Measurements from ENCODE around the gene RAPH1.

The RAPH1 gene

GRCh38 chr2:203360833-203361430, 174.2 kb downstream of the RAPH1 start:
- TF ChIP-seq ZFX (IDR thresholded peaks at IDR 0.05) (no peak), CTCF (conservative IDR thresholded peaks at IDR 0.05) (no peak)
- H3K27ac ChIP-seq, result no peak overlapping the region

GRCh38 chr2:203359450-203359849, 175.7 kb downstream of the RAPH1 start:
- TF ChIP-seq CTCF (conservative IDR thresholded peaks at IDR 0.05) (no peak), ZFX (IDR thresholded peaks at IDR 0.05) (no peak)
- H3K27ac ChIP-seq, result no peak overlapping the region

GRCh38 chr2:203354966-203355365, 180.1 kb downstream of the RAPH1 start:
- no peak overlapping the region for H3K27ac ChIP-seq
- TF ChIP-seq ZFX (IDR thresholded peaks at IDR 0.05) (no peak), CTCF (conservative IDR thresholded peaks at IDR 0.05) (no peak)

GRCh38 chr2:203352604-203353255, 182.4 kb downstream of the RAPH1 start:
- no peak overlapping the region for H3K27ac ChIP-seq
- TF ChIP-seq ZFX (IDR thresholded peaks at IDR 0.05), result no peak

GRCh38 chr2:203347375-203347774, 187.7 kb downstream of the RAPH1 start:
- TF ChIP-seq ZFX (IDR thresholded peaks at IDR 0.05), result no peak
- no peak for TF ChIP-seq CTCF (conservative IDR thresholded peaks at IDR 0.05)
- H3K27ac ChIP-seq, result no peak overlapping the region

GRCh38 chr2:203346612-203347011, 188.5 kb downstream of the RAPH1 start:
- TF ChIP-seq CTCF (conservative IDR thresholded peaks at IDR 0.05) (no peak), ZFX (IDR thresholded peaks at IDR 0.05) (no peak)
- no peak overlapping the region for H3K27ac ChIP-seq

- TF ChIP-seq ZFX (IDR thresholded peaks at IDR 0.05) (no peak), CTCF (conservative IDR thresholded peaks at IDR 0.05) (no peak)
- H3K27ac ChIP-seq, result no peak overlapping the region
Observed at GRCh38 chr2:203344667-203345066, 190.4 kb downstream of the RAPH1 start.

Measured in C4-2B (cell line).